SK-N-SH (cell line): ENCODE data around the gene SBNO1. TPM values are rescaled to one million over a fixed set of nuclear protein-coding genes. Genes with fewer than 3 reads are reported as not detected.
A peak's percentile ranks its signal among the peaks of the same experiment; 100 is the strongest.

Experiments used
- CTCF ChIA-PET: fragments of 300-600, 350-600 bp; formaldehyde crosslinking; extraction: SDS; loops from one replicate; lab custom pipeline; 2021; lab: Yijun Ruan, JAX
- POLR2A ChIA-PET: fragments of 350-600 bp; sonication (Branson Sonifier 250); formaldehyde crosslinking; extraction: SDS; loops from one replicate; lab custom pipeline; 2020; ENCODE audit warnings: antibody characterized with exemption, inconsistent platforms; lab: Yijun Ruan, JAX
- DNase-seq: peaks from one replicate; pipeline ENCODE4 v3.0.0; 2012
- H2AFZ ChIP-seq: fragments of 200-600 bp; sonication (generic); 2 replicates; pipeline ENCODE4 v1.8.1; 2016; ENCODE audit warnings: antibody characterized with exemption, mild to moderate bottlenecking, low read depth
- H3F3A ChIP-seq: fragments of 200-600 bp; sonication (generic); replicated peaks from 2 replicates; pipeline ENCODE3; 2016; ENCODE audit warnings: antibody characterized with exemption, mild to moderate bottlenecking; ENCODE audit not compliant: insufficient read depth
- H3K27ac ChIP-seq, 2 experiments: fragments of 200-500 bp in 1 of 2; fragments of 200-600 bp in 1 of 2; sonication (Bioruptor generic) in 1 of 2; sonication (generic), shearing (Covaris generic) in 1 of 2; 2 replicates each; pipeline versions ENCODE4 v1.5.1 to v1.6.1; 2014 to 2016; ENCODE audit warnings: low read depth in 2 of 2, inconsistent platforms in 1 of 2, low read length in 1 of 2, mild to moderate bottlenecking in 1 of 2, mixed read lengths in 1 of 2
- H3K27me3 ChIP-seq: fragments of 200-600 bp; sonication (generic), shearing (Covaris generic); 2 replicates; pipeline ENCODE4 v1.6.1; 2016; ENCODE audit warnings: mixed run types; ENCODE audit not compliant: insufficient read depth
- H3K36me3 ChIP-seq, 2 experiments: fragments of 200-500 bp in 1 of 2; fragments of 200-600 bp in 1 of 2; sonication (Bioruptor generic) in 1 of 2; sonication (generic) in 1 of 2; replicated peaks in 1 of 2; 2 replicates each; pipeline versions ENCODE3 to v1.5.1; 2014 to 2016; ENCODE audit warnings: low read length in 1 of 2, mild to moderate bottlenecking in 1 of 2; ENCODE audit not compliant: insufficient read depth in 2 of 2, control insufficient read depth in 1 of 2
- H3K4me1 ChIP-seq, 2 experiments: fragments of 200-500 bp in 1 of 2; fragments of 200-600 bp in 1 of 2; sonication (Bioruptor generic) in 1 of 2; sonication (generic), shearing (Covaris generic) in 1 of 2; 2 replicates each; pipeline versions ENCODE4 v1.5.1 to v1.6.1; 2014 to 2016; ENCODE audit warnings: low read depth in 1 of 2, low read length in 1 of 2, mixed run types in 1 of 2; ENCODE audit not compliant: insufficient read depth in 2 of 2, control insufficient read depth in 1 of 2
- H3K4me2 ChIP-seq: fragments of 200-600 bp; sonication (generic), shearing (Covaris generic); 2 replicates; pipeline ENCODE4 v1.6.1; 2017; ENCODE audit warnings: mixed run types
- H3K4me3 ChIP-seq, 2 experiments: fragments of 200-500 bp in 1 of 2; fragments of 200-600 bp in 1 of 2; sonication (Bioruptor generic) in 1 of 2; sonication (generic), shearing (Covaris generic) in 1 of 2; 2 replicates each; pipeline versions ENCODE4 v1.5.1 to v1.8.1; 2014 to 2016; ENCODE audit warnings: low read depth in 2 of 2, inconsistent platforms in 1 of 2, low read length in 1 of 2, mild to moderate bottlenecking in 1 of 2, mixed read lengths in 1 of 2, moderate library complexity in 1 of 2
- H3K79me2 ChIP-seq: fragments of 200-600 bp; sonication (generic); 2 replicates; pipeline ENCODE4 v1.8.1; 2017; ENCODE audit warnings: mild to moderate bottlenecking; ENCODE audit not compliant: insufficient read depth
- H3K9ac ChIP-seq: fragments of 200-600 bp; sonication (generic); 2 replicates; pipeline ENCODE4 v1.6.1; 2017; ENCODE audit warnings: mixed run types
- H3K9me2 ChIP-seq: fragments of 200-600 bp; sonication (generic); 2 replicates; pipeline ENCODE4 v1.6.1; 2017; ENCODE audit warnings: mixed run types
- H3K9me3 ChIP-seq: fragments of 200-600 bp; sonication (generic); 2 replicates; pipeline ENCODE4 v1.6.1; 2017; ENCODE audit warnings: mixed run types, mild to moderate bottlenecking, moderate library complexity
- H4K20me1 ChIP-seq: fragments of 200-600 bp; sonication (generic); 2 replicates; pipeline ENCODE4 v1.6.1; 2017; ENCODE audit warnings: mild to moderate bottlenecking, mixed run types; ENCODE audit not compliant: insufficient read depth
- ELF1 ChIP-seq: IDR thresholded peaks from 2 replicates; pipeline ENCODE4 v1.4.0; 2012
- EZH2phosphoT487 ChIP-seq: fragments of 200-600 bp; sonication (generic); IDR thresholded peaks from 2 replicates; pipeline ENCODE4 v1.6.1; 2017; ENCODE audit warnings: low read depth, mixed run types, mild to moderate bottlenecking, antibody characterized with exemption, moderate library complexity, borderline replicate concordance
- MAX ChIP-seq: IDR thresholded peaks from 2 replicates; pipeline ENCODE4 v1.4.0; 2012; ENCODE audit warnings: low read depth
- MXI1 ChIP-seq: IDR thresholded peaks from 2 replicates; pipeline ENCODE4 v1.6.1; 2012; ENCODE audit warnings: mild to moderate bottlenecking, low read depth, low read length, improper control_type of control experiment
- NRF1 ChIP-seq: IDR thresholded peaks from 2 replicates; pipeline ENCODE4 v1.6.1; 2012; ENCODE audit warnings: low read depth, mild to moderate bottlenecking, low read length
- RXRA ChIP-seq: IDR thresholded peaks from 2 replicates; pipeline ENCODE4 v1.4.0; 2012; ENCODE audit warnings: low read depth, mild to moderate bottlenecking, borderline replicate concordance
- SIN3A ChIP-seq: IDR thresholded peaks from 2 replicates; pipeline ENCODE4 v1.6.1; 2012; ENCODE audit warnings: low read depth, mild to moderate bottlenecking, low read length, moderate library complexity, borderline replicate concordance
- USF1 ChIP-seq: IDR thresholded peaks from 2 replicates; pipeline ENCODE4 v1.4.0; 2012; ENCODE audit warnings: low read depth, borderline replicate concordance
- USF2 ChIP-seq: fragments of 150-350 bp; IDR thresholded peaks from 2 replicates; pipeline ENCODE4 v1.6.1; 2017; ENCODE audit warnings: antibody characterized with exemption, low read length, low read depth, borderline replicate concordance
- WGBS: methylation state at CpG from one replicate; pipeline ENCODE4 v1.1.6; 2017; ENCODE audit warnings: low lambda C conversion rate; 5-methylcytosine and 5-hydroxymethylcytosine counted together
- polyA plus RNA-seq, 3 experiments: library from polyadenylated mRNA; depleted of rRNA; stranded (reverse); fragments of >200 nt; gene quantifications; 2 replicates each; pipeline ENCODE4 v1.2.3, GENCODE V29; 2012

Gene SBNO1
- polyA plus RNA-seq, 1 of the 3 experiments (the other 2 are of a cell fraction): 4.5 TPM

- peak overlapping the region; percentile 97 for H3K4me2 ChIP-seq
- peaks cover 22% of the 10 kb centered on the region for H3F3A ChIP-seq
- CTCF ChIA-PET: interaction anchor here (0.9 to 2.4 kb wide), 3 partner anchors 10 to 218 kb away, joined by 4 to 6 read pairs (median 5); no protein-coding TSS in a partner anchor
- TF ChIP-seq MXI1 (peak; percentile 21; the same call in 1 of the 2 replicates), MAX (0 out of 2 replicates have a peak, but pooled peaks have one; percentile 8), ELF1 (0 out of 2 replicates have a peak, but pooled peaks have one; percentile 7), RXRA (no peak), NRF1 (no peak)
- H3K9me3 ChIP-seq: no peaks in the 10 kb centered on the region
- peaks cover 0 to 11% of the 10 kb centered on the region in 2 experiments for H3K36me3 ChIP-seq
- H4K20me1 ChIP-seq: peaks cover 53% of the 10 kb centered on the region
- H3K9me2 ChIP-seq: no peaks in the 10 kb centered on the region
- H3K27ac ChIP-seq: peak overlapping the region; percentile 72 to 98
- no peaks in the 10 kb centered on the region; a peak in 2 of 4 replicates for H3K4me1 ChIP-seq
- no peaks in the 10 kb centered on the region for H3K27me3 ChIP-seq
- H3K4me3 ChIP-seq: peak overlapping the region; percentile 73 to 83
- peaks cover 57% of the 10 kb centered on the region for H3K79me2 ChIP-seq
- DNase-seq: peak; percentile 54
- POLR2A ChIA-PET: interaction anchor here (1.2 to 2.6 kb wide), 3 partner anchors 20 to 131 kb away, joined by 3 to 22 read pairs (median 3); partner anchors contain the start of gene KMT5A
- H2AFZ ChIP-seq: peak overlapping the region; percentile 76; the same call in 1 of the 2 replicates
- WGBS: under 1% methylated on average over 36 of the region's 62 CpGs
- peak overlapping the region; percentile 84 for H3K9ac ChIP-seq
Observed at GRCh38 chr12:123363740-123364531, 711 bp downstream of the SBNO1 start.

GRCh38 chr12:123363390-123363739 is 1.3 kb downstream of the SBNO1 start:
- WGBS: 2% methylated on average over 9 of the region's 9 CpGs
- H3K27ac ChIP-seq: peak overlapping the region; percentile 19 to 98
- peak; percentile 31 for DNase-seq
- POLR2A ChIA-PET: interaction anchor here (1.2 to 1.3 kb wide), 2 partner anchors 94 to 131 kb away, joined by 3 read pairs; no protein-coding TSS in a partner anchor
- H2AFZ ChIP-seq: peak overlapping the region; percentile 43; the same call in 1 of the 2 replicates
- H3K9ac ChIP-seq: peak overlapping the region; percentile 84
- no peaks in the 10 kb centered on the region for H3K27me3 ChIP-seq
- peak; percentile 59; the same call in 1 of the 2 replicates for TF ChIP-seq USF1
- TF ChIP-seq MXI1: peak; percentile 94
- no peak for TF ChIP-seq EZH2phosphoT487
- peak; percentile 74; the same call in 1 of the 2 replicates for TF ChIP-seq SIN3A
- TF ChIP-seq ELF1: peak; percentile 39; the same call in 1 of the 2 replicates
- TF ChIP-seq USF2: no peak
- TF ChIP-seq MAX: peak; percentile 91; the same call in 1 of the 2 replicates
- peaks cover 63% of the 10 kb centered on the region for H3K79me2 ChIP-seq
- H3K9me3 ChIP-seq: no peaks in the 10 kb centered on the region
- peaks cover 57% of the 10 kb centered on the region for H4K20me1 ChIP-seq
- H3K36me3 ChIP-seq: peaks cover 0 to 11% of the 10 kb centered on the region in 2 experiments
- CTCF ChIA-PET: interaction anchor here (0.9 to 1.3 kb wide), 2 partner anchors 94 to 219 kb away, joined by 4 to 5 read pairs; no protein-coding TSS in a partner anchor
- peak overlapping the region; percentile 97 for H3K4me2 ChIP-seq
- H3K9me2 ChIP-seq: no peaks in the 10 kb centered on the region
- no peaks in the 10 kb centered on the region; a peak in 2 of 4 replicates for H3K4me1 ChIP-seq
- H3F3A ChIP-seq: peaks cover 22% of the 10 kb centered on the region
- peak overlapping the region; percentile 73 to 83 for H3K4me3 ChIP-seq
